Activated T-cell treated with anti-CD3 and anti-CD28 coated beads, Interleukin-2, amount 50 U/mL, for 72 hours (primary cell): Measurements from ENCODE around the gene MTHFS. TPM values are rescaled to one million over a fixed set of nuclear protein-coding genes. Genes with fewer than 3 reads are reported as not detected.

Experiments
- ATAC-seq, 2 donors: fragments of 150-1000 bp; cut with Tn5 transposase; replicated peaks in 1 of 2; 2 replicates each; pipeline ENCODE4 v1.10.0; 2021; ENCODE audit warnings: moderate library complexity in 2 of 2, mild to moderate bottlenecking in 1 of 2
- DNase-seq, 2 donors: peaks; one replicate each; pipeline ENCODE4 v3.0.0; 2021 to 2022; ENCODE audit warnings: mixed read lengths in 1 of 2
- H3K27ac Mint-ChIP-seq: one replicate; pipeline ENCODE4 v1.8.0; 2022; ENCODE audit warnings: mild to moderate bottlenecking, moderate library complexity, mixed read lengths
- H3K27me3 Mint-ChIP-seq: one replicate; pipeline ENCODE4 v1.8.0; 2022; ENCODE audit warnings: low read depth, mixed read lengths
- H3K36me3 Mint-ChIP-seq, 2 donors: one replicate each; pipeline ENCODE4 v1.8.0; 2022; ENCODE audit warnings: mixed read lengths in 2 of 2, mild to moderate bottlenecking in 1 of 2; ENCODE audit not compliant: insufficient read depth in 2 of 2
- H3K4me1 Mint-ChIP-seq: one replicate; pipeline ENCODE4 v1.8.0; 2022; ENCODE audit warnings: low read depth, mixed read lengths
- H3K4me3 Mint-ChIP-seq, 2 donors: one replicate each; pipeline ENCODE4 v1.8.0; 2022; ENCODE audit warnings: mild to moderate bottlenecking in 2 of 2, mixed read lengths in 2 of 2, moderate library complexity in 2 of 2
- H3K9me3 Mint-ChIP-seq, 2 donors: one replicate each; pipeline ENCODE4 v1.8.0; 2022; ENCODE audit warnings: mixed read lengths in 2 of 2
- total RNA-seq, 2 donors: library from RNA; stranded (reverse); gene quantifications; one replicate each; pipeline ENCODE4 v1.2.3, GENCODE V29; 2022

Gene MTHFS
- total RNA-seq, 2 donors from 2014 or later, result 32.5 to 38.1 TPM

DNA sequence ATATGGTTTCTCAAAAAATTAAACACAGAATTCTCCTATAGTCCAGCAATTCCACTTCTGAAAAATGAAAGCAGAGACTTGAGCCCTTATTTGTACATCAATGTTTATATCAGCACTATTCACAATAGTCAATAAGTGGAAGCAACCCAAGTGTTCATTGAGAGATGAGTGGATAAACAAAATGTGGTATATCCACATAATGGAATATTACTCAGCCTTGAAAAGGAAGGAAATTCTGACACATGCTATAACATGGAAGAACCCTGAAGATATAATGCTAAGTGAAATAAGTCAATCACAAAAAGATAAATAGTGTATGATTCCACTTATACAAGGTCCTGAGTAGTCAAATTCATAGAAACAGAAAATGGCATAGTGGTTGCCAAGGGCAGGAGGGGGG, 76.6 kb downstream of the MTHFS start:
- DNase-seq (no peak), ATAC-seq (no peak)
- H3K4me1 Mint-ChIP-seq, result no peaks in the 10 kb centered on the region
- H3K27me3 Mint-ChIP-seq, result no peaks in the 10 kb centered on the region
- H3K9me3 Mint-ChIP-seq, result peaks cover 7 to 11% of the 10 kb centered on the region in 2 donors
- no peak overlapping the region for H3K27ac Mint-ChIP-seq
- H3K36me3 Mint-ChIP-seq, result peaks cover 5 to 6% of the 10 kb centered on the region in 2 donors
- no peak overlapping the region for H3K4me3 Mint-ChIP-seq

DNA sequence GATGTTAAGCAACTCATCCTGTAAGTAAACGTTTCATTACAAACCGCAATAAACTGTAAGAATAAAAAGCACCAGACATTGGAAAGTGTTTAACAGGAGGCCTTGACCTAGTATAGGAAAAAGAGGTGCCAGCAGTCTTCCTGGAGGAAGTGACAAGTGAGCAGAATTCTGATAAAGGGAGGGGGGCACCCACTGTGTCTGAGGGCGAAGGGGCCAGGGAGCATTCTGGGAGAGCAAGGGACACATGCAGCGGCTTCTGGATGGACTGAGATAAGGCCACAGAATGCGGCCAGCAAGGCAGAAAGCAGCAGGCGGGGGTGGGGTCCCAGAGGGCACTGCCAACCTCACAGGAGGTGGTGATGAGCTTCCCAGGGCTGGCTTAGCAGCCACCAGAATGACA, 80.2 kb downstream of the MTHFS start:
- no peak overlapping the region for H3K4me3 Mint-ChIP-seq
- H3K4me1 Mint-ChIP-seq, result no peaks in the 10 kb centered on the region
- peaks cover 5 to 6% of the 10 kb centered on the region in 2 donors for H3K36me3 Mint-ChIP-seq
- H3K9me3 Mint-ChIP-seq, result peaks cover 7 to 11% of the 10 kb centered on the region in 2 donors
- no peak overlapping the region for H3K27ac Mint-ChIP-seq
- H3K27me3 Mint-ChIP-seq, result no peaks in the 10 kb centered on the region
- DNase-seq (no peak), ATAC-seq (no peak)

DNA sequence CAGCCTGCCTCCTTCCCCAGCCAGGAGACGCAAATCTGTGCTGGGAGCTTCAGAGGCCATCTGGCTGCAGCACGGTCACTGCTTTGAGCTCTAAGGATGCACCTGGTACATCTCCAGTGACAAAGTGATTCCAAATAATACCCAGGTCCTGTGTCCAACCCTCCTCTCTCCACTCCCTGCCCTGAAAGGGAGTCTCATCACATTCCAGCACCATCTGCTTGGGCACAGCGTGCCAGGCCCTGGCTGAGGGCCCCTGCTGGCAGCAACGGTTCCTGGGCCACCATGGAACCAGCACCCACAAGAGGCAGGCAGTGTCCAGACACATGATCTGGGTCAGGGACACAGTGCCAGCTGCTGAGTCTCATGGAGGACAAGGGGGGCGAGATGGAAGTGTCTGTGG, 81.3 kb downstream of the MTHFS start:
- peaks cover 4% of the 10 kb centered on the region in 2 donors for H3K9me3 Mint-ChIP-seq
- H3K27me3 Mint-ChIP-seq, result no peaks in the 10 kb centered on the region
- no peak for ATAC-seq
- H3K4me1 Mint-ChIP-seq, result no peaks in the 10 kb centered on the region
- H3K36me3 Mint-ChIP-seq, result peaks cover 0 to 3% of the 10 kb centered on the region in 2 donors
- H3K27ac Mint-ChIP-seq, result no peak overlapping the region
- no peak overlapping the region for H3K4me3 Mint-ChIP-seq
- DNase-seq, result no peak

DNA sequence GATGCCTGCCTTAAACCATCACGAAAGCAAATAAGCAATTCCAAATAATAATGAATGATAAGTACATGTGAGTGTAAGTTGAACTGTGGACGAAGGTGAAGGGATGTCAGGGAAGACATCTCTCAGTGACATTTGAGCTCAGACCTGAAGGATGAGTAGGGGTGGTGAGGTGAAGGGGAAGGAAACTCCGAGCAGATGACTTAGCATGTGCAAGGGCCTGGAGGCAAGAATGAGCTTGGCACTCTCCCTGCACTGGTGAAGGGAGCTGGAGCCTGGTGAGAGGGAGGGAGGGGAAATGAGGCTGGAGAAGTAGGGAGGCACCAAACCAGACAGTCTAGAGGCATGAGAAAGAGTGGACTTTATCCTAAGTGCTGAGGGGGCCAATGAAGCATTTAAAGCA, 84.3 kb downstream of the MTHFS start:
- DNase-seq (no peak), ATAC-seq (no peak)
- no peaks in the 10 kb centered on the region for H3K4me1 Mint-ChIP-seq
- no peaks in the 10 kb centered on the region for H3K36me3 Mint-ChIP-seq
- H3K9me3 Mint-ChIP-seq, result peaks cover 0 to 4% of the 10 kb centered on the region in 2 donors
- H3K27ac Mint-ChIP-seq, result no peak overlapping the region
- H3K4me3 Mint-ChIP-seq, result no peak overlapping the region
- H3K27me3 Mint-ChIP-seq, result peaks cover 5% of the 10 kb centered on the region

DNA sequence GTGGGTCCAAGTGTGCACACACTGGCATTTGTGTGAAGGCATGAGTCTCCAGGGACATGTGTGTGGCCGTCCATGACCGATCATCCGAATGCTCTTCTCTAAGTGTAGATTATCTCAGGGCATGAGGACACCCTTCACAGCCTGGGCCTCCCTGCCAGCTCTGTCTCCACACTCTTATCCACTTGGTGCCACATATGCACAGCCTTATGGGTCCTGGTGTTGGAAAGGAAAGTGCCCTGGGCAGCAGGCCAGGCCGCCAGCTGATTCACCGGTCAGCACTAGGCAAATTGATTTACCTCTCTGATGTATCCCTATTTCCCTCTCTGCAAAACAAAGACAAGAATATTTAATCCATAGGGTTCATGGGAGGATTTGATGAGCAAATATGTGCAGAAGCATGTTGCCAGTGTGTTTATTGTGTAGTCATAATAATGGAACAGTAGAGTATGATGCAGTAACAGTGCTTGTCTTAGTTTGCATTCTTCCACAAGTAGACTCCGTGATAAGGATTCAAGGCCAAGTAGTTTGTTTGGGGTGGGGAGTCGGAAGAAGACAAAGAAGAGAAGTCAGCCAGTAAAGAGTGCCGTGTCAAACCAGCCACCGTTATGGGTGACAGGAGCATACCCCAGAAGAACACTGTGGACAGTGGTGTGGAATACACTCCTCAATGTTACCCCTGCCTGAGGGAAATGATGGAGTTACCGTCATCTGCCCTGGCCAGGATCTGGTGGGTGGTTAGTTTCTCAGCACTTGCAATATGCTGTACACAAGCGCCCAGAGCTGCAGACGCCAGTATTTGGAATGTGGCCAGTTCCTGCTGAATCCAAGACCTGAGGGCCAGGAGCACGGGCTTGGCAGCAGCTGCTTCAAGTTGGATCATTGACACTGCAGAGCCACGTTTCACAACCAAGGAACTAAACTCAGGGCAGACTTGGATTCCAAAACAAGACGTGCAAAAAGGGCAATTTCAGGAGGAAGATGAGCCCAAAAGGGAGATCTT, 85.1 kb downstream of the MTHFS start:
- H3K9me3 Mint-ChIP-seq, result peaks cover 0 to 5% of the 10 kb centered on the region in 2 donors

DNA sequence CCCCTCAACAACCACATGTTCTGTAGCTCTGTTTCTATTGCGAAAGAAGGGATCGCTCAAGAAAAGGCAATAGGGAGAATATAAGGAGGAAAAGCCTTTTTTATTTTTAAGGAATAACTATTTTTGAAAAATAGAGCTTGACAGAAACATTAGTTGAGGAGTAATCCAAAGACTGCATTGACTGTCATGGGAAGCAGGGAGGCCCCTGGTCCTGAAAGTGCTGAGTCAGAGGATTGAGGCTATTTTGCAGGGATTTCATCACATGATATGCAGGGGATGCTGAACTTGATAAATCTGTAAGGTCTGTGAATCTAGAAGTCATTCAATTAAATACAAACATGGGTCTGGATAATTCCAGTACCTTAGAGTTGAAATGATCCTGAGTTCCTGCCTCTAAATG, 92.0 kb downstream of the MTHFS start:
- ATAC-seq, result no peak
- H3K27me3 Mint-ChIP-seq, result peaks cover 6% of the 10 kb centered on the region
- no peak overlapping the region for H3K27ac Mint-ChIP-seq
- DNase-seq, result no peak
- peaks cover 0 to 5% of the 10 kb centered on the region in 2 donors for H3K9me3 Mint-ChIP-seq
- H3K4me1 Mint-ChIP-seq, result no peaks in the 10 kb centered on the region
- H3K4me3 Mint-ChIP-seq, result no peak overlapping the region
- H3K36me3 Mint-ChIP-seq, result no peaks in the 10 kb centered on the region

More for the DNA sequence above, 85.1 kb downstream of the MTHFS start:
- DNase-seq (no peak), ATAC-seq (no peak)
- Mint-ChIP-seq H3K4me1 (no peaks in the 10 kb centered on the region), H3K4me3 (no peak overlapping the region), H3K27ac (no peak overlapping the region), H3K27me3 (peaks cover 6% of the 10 kb centered on the region), H3K36me3 (no peaks in the 10 kb centered on the region)

DNA sequence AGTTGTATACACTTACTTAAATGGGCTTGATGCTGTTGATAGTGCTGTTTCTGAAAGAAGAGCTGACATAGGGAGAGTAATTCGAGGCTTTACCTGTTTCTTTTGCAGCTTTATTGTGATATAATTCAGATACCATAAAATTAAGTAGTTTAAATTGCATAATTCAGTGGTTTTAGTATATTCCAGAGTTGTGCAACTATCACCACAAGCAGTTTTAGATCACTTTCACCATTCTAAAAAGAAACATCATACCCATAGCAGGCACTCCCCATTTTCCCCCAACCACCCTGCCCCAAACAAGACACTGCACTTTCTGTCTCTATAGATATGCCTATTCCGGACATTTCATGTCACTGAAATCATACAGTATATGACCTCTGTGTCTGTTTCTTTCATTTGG, 98.5 kb downstream of the MTHFS start:
- no peaks in the 10 kb centered on the region for H3K4me1 Mint-ChIP-seq
- no peak overlapping the region for H3K27ac Mint-ChIP-seq
- ATAC-seq, result no peak
- no peaks in the 10 kb centered on the region for H3K9me3 Mint-ChIP-seq
- no peaks in the 10 kb centered on the region for H3K36me3 Mint-ChIP-seq
- H3K27me3 Mint-ChIP-seq, result no peaks in the 10 kb centered on the region
- no peak overlapping the region for H3K4me3 Mint-ChIP-seq
- DNase-seq, result no peak

Other genes starting within 250 kb of the MTHFS start
- 10 to 100 TPM; 39.6 to 67.2 TPM for gene BCL2A1, start 74.2 kb upstream of the MTHFS start, total RNA-seq
- 10 to 100 TPM; 43.9 to 44.1 TPM for gene ZFAND6, start 162.7 kb upstream of the MTHFS start, total RNA-seq